NCI-H748 treated with DMSO at 0.1 percent for 48 hours (cell line): ENCODE measurements around the gene MUC13.

Source experiments
- DNase-seq: peaks from one replicate; lab custom pipeline; 2025; lab: John Stamatoyannopoulos, UW

The MUC13 gene

DNA sequence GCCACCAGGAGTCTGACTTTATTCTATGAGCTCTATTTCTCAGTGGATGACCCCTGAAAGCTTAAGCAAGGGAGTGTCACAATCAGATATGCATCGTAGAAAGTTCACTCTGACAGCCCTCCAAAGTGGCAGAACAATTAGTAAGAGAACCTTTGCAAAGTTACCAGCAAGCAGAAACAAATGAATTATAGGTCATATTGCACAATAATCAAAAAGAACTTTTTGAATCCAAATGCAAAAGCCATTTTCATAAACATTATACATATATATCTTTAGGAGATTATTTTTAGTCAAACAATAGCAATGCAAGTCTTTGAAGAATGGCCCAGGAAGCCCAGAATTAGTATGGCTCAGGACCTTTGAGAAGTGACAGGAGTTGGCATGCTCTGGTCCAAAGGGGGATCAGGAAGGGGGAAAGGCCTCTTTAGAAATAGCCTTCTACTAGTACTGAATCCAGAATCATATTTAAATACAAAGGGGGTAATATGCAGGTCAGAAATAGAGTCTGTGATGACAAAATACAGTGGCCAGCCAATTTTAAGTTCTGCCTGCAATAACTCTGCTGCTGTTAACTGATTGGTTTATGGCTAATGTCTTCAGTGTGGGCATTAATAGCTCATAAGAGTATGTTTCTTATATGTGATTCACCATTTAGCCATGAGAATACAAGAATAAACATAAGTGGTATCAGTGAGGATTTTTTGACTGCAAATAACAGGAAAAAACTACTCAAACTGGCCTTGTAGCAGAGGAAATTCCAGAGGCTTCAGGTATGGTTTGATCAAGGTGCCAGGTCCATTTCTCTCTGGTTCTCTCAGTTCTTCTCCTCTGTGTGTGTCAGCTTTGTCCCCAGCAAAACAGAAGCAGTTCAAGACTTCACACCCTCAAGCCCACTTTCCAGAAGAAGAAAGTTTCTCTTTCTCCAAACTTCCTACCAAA lies 30.4 kb downstream of the MUC13 start:
- DNase-seq = no peak

DNA sequence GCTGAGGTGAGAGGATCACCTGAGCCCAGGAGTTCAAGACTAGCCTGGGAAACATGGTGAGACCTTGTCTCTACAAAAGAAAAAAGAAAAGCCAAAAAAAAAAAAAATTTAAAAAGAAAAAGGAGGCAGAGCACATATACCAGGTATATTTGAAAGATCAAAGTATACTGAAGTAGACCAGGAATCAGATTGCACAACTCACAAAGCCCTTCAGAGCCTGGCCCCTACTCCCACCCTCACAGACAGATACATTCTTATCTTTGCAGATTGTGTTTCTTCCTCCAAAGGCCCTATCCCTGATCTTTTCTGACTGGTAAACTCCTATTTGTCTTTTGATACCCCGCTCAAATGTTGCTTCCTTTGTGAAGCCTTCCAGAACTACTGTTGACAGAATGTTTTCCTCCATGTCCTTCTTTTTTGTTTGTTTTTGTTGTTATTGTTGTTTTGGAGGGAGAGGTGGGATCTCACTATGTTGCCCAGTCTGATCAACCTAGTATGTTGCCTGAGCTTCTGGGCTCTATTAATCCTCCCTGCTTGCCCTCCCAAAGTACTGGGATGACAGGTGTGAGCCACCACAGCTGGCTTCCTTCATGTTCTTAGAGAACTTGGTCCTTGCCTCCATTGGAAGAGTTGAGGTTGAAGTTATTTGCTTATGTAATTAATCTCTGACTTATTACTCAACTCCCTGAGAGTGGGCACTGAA lies 37.6 kb downstream of the MUC13 start:
- no peak for DNase-seq

DNA sequence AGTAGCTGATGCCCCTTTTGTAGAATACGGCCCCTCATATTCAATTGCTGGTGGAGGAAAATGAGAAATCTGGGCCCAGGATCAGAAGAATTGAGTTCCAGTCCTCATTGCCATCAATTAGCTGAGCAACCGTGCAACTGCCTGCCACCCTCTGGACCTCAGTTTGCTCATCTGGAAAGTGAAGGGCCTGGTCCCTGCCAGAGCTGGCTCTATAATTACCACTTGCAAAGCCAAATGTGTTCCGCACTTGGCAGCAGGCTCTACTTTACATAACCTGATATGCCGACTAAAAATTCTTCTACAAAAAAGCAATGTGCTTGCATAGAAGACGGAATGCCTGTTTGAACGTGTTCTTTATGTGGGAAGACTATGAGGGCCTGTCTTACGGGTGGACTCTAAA lies 38.8 kb downstream of the MUC13 start:
- DNase-seq = no peak

DNA sequence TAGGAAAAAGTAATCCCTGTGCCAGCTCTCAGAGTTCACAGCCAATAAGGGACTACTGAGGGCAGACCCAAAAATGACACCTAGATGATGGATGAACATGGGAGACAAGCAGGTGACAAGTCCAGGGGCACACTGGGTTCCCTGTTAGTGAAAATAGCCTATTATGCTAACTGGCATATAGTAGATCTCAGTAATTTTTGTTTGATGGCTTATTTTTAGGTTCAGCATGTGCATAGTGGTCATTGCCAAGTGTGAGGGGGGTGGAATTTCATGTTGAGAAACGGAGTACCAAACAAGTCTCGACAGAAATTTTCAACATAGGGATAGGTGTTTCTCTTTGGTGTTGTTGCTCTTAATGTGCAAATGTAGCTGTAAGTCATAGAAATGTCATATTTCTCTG lies 41.0 kb downstream of the MUC13 start:
- no peak for DNase-seq

DNA sequence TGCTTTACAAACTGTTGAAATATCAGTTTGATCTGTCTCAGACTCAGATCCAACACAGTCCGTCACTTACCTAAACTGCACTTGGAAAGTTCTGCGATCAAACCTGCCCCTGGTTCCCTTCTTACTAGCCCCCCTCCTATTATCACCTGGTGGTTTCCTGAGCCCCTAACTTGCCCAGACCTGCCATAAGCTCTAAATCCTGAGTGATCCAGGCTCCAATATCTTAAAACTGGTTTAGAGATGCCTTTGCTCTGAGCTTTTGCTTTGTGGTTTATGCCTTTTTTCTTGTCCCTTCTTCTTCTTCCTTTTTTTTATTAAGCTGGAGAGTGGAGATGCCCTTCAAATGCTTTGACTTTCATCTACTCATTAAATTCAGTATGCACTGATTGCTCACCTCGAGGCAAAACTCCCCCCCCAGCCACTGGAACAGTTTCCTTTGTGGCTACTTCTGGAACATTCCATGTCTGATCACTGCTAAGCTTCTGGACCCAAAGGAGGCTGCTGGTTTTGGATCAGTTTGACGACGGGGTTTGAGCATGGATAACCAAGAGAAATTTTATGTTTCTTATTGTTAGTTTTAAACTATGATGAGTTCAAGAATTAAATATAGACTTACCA lies 43.9 kb downstream of the MUC13 start:
- DNase-seq = no peak

DNA sequence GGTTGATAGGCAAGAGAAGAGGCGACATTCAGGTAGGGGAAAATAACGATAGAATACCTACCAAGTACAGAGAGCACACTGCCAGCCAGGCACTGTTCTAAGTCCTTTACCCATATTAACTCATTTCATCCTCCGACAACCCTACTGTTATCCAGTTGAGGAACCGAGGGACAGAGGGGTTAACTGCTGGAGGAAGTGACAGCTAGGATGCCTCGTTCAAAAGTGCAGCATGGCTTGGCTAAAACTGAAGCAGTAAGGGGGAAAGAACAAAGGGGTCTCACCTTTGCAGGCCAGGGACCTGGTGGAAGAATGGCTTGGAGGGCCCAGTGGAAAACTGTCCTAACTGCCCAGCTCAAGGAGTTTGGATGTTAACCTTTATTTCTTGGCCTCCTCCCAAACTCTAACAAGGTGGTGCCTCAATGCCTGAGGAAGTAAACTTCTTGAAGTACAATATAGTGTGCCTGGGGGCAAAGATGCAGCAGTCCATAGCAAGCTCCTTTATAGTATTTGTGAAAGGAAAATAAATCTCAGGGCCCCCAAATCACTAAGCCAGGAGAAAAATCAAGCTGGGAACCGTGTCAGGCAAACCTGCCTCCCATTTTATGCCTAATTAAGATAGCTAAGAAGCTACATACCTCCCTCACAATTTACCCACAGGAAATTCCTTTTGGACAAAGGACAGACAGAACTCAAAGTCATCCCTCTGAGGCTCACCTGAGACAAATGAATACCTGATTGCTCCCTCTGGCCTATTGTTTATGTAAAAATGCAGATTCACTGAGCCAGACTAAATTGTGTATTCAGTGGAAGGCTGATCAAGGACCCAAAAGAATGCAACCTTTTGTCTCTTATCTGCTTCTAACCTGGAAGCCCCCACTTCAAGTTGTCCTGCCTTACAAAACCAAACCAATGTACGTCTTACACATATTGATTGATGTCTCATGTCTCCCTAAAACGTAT lies 45.8 kb downstream of the MUC13 start:
- DNase-seq = no peak

DNA sequence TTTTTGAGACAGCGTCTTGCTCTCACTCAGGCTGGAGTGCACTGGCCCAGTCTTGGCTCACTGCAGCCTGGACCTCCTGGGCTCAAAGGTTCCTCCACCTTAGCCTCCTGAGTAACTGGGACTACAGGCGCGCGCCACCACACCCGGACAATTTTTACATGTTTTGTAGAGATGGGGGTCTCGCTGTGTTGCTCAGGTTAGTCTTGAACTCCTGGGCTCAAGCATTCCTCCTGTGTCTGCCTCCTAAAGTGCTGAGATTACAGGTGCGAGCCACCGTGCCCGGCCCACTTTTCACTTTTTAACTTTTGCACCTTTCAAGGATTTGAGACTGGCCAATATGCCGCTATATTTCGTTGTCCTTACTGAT lies 46.6 kb downstream of the MUC13 start:
- DNase-seq = no peak

DNA sequence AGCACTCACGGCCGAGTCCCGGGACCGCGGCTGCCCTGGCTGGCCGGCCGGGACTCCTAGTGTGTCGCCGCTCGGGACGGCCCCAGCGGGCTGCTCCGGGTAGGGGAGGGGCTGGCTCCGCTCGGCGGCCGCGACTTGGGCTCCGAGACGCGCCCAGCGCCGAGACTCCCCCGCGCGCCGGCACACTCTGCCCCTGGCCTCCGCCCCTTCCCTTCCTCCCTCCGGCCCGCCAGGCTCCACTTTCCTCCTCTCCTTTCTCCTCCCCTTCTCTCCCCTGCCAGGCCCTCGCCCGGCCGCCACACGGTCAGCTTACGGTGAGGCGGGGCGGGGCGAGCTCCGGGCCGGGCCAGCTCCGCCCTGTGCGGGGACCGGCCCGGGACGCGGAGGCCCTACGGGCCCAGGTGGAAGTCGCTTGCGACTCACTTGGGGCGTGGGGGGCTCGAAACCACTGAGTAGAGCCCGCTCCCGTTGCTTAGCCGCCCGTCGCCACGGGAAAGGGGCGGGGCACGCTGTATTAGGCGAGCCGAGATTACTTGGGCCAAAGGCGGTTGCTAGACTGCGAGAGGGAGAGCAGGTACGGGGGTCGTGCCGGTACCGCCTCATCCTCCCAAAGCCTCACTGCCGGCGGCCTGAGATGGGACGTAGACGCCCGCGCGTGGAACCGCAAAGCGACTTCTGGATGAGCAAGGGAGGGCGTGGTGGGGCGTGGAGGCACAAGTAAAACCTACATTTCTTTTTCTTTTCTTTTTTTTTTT lies 47.2 kb downstream of the MUC13 start, which contains the start of gene ITGB5:
TSS of gene ITGB5 (minus strand) at position 189 of the 755 bp plus-strand sequence. CDS start 365 bp downstream, outside the sequence.
- no peak for DNase-seq

DNA sequence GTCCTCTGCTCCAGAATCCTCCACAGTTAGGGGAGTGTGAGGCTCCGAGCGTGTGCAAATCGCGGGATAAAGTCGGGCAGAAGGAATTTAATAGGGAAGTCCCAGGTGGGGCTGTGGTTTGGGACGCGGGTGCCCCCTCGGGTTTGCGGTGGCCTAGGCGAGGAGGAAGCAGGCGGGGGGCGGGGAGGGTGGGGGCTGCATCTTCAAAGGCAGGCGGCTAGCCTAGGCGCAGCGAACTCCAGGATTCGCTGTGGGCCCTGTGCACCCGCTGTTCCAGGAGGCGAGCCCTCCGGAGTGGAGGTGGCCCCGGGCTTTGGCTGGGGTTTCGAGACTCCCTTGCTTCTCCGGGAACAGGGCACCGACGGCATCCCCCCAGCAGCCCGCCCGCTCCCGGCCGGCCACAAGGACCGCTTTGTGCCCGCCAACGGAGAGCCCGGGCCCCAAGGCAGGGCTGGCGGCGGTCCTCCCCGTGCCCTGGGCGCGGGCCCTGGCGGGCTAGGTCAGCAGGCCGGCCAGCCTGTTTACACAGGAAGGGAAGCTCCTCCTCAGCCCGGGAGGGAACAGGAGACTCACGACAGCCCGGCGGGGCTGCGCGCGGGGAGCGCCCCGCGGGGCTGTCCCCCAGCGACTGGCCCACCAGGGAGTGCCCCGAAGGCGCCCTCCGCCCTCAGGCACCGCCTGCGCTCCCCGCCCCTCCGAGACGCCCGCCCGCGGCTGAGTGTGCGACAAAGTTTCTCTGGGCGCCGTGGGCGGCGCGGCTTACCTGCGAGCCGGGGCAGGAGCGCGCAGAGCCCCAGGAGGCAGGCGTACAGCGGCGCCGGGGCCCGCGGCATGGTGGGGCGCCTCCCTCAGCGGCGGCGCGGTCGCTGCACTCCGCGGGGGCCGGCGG lies 48.1 kb downstream of the MUC13 start:
- no peak for DNase-seq

DNA sequence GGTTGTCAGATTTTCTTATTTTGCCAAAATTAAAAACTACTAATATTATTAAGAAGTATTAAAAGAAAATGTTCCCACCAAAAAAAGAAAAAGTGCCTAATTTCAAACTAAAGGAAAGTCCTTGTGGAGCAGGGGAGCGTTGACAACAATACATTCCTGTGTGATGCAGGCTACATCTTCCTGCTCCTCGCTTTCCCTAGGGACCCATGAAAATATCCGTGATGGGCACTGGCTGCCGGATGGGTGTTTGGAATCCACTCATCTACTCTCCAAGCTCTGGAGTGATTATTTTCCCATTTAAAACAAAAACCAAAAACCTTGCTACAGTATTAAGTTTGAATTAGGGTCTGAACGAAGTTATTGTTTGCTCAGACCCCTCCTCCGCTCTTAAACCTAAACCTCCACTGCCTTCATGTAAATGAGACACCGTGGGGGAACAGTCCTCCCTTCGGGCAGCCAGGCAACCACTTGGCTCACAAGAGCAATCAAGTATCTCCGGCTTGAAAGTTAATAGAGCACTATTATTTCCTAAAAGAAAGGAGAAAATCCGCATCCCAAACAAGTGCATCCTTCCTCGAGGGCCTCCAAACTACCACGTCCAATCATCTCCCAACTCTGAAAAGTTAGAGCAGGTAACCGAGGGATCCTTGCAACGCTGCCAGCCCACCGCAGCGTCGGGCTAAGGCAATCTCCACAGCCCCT lies 48.9 kb downstream of the MUC13 start:
- no peak for DNase-seq

DNA sequence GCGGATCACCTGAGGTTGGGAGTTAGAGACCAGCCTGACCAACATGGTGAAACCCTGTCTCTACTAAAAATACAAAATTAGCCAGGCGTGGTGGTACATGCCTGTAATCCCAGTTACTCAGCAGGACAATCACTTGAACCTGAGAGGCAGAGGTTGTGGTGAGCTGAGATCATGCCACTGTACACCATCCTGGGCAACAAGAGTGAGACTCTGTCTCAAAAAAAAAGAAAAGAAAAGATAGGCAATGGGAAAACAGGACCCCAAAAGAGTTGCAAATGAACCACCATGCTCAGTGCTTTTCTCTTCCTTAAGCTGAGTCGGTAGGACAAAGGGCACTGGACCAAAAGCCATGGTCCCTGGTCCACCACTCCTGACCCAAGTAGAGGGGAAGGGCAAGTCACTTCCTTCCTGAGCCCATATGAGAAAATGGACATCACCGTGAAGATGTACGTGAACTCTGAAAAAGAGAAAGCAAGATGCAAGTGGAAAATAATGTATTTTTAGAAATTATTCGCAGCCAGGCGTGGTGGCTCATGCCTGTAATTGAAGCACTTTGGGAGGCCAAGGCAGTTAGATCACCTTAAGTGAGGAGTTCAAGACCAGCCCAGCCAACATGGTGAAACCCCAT lies 50.0 kb downstream of the MUC13 start:
- DNase-seq = no peak

DNA sequence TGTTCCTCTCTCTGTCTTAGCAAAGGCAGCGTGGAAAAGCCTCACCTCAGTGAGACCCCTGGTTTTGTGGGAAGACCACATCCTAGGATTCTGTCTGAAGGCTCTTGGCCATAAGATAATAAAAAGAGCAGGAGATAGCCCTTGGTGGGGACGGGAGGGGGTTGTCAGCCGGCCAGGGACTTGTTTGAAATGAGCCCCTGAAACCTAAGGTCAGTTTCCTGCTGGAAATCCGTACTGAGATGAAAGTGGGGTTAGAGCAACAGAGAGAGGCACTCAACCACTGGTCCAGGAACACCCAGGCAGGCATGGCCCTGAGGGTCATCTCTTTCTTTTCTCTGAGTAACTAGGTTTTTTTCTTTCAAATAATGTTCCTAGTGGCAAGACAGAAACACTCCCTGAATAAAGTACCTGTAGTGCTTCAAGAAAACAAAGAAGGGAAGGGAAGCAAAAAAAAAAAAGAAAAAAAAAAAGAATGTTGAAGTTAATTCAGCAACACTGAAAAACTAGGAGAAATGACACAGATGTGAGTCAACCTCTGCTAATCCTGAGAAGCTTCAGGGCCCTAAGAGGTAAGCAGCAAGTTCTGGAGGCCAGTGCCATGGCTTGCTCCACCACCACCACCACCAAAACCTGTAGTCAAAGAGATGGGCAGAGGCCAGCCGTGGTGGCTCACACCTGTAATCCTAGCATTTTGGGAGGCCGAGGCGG lies 50.6 kb downstream of the MUC13 start:
- DNase-seq = no peak

DNA sequence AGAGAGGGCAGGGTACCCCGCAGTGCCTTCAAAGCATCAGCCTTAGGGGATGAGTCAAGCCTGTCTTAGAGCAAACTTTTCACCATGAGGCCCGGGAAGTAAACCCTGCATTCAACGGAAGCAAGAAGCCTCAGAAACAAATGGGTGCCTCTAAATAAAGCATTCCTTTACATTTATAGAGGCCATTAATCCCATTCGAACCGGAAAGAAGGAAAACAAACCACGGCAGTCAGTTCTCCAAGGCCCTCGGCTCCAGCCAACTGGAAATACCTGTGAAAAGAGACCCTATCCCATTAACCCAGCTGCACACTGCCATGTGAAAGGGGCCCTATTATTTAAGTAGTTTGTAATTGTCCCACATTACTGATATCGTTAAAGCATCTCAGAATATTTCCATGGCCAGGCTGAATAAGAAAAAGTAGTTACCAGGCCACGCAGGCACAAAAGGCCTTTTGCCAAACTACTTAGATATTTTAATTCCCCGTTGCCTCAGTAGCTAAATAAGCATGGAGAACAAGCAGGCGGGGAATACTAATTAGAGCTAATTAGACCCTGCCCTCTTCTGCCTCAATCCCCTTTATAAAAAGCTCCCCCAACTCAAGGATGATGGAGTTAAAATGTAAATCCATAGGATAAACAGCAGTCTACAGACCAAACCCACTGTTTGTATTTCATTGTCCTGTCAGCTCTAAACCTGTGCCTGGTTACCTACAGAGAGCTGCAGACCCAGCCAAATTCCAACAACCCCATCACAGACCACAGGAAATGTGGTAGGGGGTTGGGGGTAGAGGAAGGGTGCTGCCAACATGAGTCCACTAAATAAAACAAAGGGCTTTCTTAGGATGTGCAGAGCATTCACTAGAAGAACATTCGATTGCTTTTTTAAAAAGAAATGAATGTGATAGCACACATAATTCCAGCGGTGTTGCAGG lies 51.5 kb downstream of the MUC13 start:
- no peak for DNase-seq

DNA sequence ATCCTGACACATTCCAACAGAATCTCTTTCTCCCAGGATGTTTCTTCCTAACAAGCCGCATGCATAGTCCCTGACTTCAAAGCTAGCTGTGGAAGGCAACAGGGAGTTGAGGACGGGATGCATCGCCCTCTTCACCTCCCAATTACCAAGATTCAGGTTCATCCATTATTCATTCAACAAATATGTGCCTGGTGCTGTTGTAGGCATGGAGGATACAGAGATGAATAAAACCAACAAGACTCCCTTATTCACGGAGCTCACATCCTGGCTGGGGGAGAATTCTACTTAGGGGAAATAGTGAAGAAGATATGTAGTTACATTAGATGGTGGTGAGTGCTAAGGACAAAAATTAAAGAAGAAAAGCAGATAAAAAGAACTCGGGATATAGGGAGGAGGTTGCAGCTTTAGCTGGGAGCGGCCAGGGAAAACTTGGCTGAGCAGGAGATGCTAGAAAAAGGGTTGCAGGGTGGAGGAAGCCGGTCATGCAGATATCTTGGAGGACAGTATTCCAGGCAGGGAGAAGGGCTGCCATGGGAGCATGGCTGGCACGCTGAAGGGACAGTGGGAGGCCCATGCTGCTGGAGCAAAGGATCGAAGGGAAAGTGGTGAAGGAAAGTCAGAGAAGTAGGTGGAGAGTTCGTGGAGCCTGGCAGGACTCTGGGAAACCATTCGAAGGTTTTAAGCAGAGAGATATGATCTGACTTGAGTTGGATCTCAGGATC lies 52.4 kb downstream of the MUC13 start:
- DNase-seq = no peak

DNA sequence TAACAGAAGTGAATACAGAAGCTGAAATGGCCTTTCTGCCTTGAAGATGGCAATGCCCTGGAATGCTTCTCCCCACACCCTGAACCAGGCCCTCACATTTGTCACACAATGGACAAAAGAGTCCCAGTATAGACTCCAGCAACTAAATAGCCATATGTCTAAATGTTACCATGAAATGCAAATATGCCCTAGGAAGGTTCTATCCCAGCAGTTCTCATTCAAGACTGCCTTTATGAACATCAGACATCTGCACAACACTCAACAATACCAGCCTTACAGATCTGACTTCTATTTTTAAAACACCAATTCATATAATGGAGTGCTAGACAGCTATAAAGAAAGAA lies 55.2 kb downstream of the MUC13 start:
- DNase-seq = no peak

DNA sequence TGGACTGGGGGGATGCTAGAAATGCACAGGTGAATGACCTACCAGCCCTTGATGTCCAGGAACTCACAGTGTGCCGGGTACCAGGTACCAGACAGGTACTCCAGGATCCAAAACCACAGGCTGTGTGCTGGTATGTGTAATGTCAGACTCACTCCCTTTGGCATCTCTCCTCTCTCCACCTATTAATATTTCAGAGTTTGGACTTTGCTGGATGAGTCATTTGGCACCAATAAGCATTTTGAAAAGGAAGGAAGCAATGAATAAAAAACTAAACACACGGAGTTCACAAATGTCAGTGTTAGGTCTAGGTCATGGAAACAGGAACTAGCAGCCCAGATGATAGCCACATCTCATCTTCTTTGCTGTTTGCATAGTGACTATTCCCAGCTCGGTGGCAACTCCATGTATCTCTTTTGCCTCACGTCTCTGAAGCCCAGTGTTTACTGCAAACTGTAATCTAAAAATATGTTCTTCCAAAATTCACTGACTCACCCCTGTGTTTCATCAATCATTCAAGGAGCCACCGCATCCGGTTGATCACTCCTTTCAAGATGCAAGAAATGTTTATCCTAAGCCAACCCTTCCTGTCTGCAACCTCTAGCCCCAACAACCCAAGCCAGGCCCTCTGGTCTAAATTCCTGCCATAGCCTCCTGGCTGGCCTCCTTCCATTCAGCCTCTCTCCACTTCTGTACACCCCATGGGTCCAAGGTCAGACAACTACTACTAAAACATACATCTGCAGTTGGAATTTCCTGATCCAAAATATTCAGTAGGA lies 55.8 kb downstream of the MUC13 start:
- no peak for DNase-seq
